Chondrocyte (in vitro differentiated cells): ENCODE data around the gene CYLD. TPM values are rescaled to one million over a fixed set of nuclear protein-coding genes. Genes with fewer than 3 reads are reported as not detected.

Source experiments
- DNase-seq: peaks from one replicate; pipeline ENCODE4 v3.0.0; 2021; ENCODE audit warnings: mixed read lengths, low spot score
- H3K27ac Mint-ChIP-seq: one replicate; pipeline ENCODE4 v1.8.0; 2021; ENCODE audit warnings: mild to moderate bottlenecking, moderate library complexity, mixed read lengths; ENCODE audit not compliant: unreplicated experiment
- H3K27me3 Mint-ChIP-seq: 2 replicates; pipeline ENCODE4 v1.8.0; 2021; ENCODE audit warnings: low read depth, mixed read lengths
- H3K36me3 Mint-ChIP-seq: 2 replicates; pipeline ENCODE4 v1.8.0; 2021; ENCODE audit warnings: low read depth, mixed read lengths
- H3K4me1 Mint-ChIP-seq: 2 replicates; pipeline ENCODE4 v1.8.0; 2021; ENCODE audit warnings: low read depth, mild to moderate bottlenecking, mixed read lengths
- H3K4me3 Mint-ChIP-seq: one replicate; pipeline ENCODE4 v1.8.0; 2021; ENCODE audit warnings: mild to moderate bottlenecking, moderate library complexity, mixed read lengths; ENCODE audit not compliant: unreplicated experiment
- H3K9me3 Mint-ChIP-seq: 2 replicates; pipeline ENCODE4 v1.8.0; 2021; ENCODE audit warnings: low read depth, mixed read lengths
- CTCF ChIP-seq: fragments of 200-600 bp; sonication (generic); IDR thresholded peaks from 2 replicates; pipeline ENCODE4 v1.5.0; 2021; ENCODE audit warnings: antibody characterized with exemption, mild to moderate bottlenecking, moderate library complexity
- total RNA-seq: library from RNA; stranded (reverse); gene quantifications from 3 replicates; pipeline ENCODE4 v1.2.1, GENCODE V29; 2021

The CYLD gene
- total RNA-seq, 1 donor from 2014 or later, result 35.8 TPM

- H3K9me3 Mint-ChIP-seq, result peaks cover 5% of the 10 kb centered on the region
- H3K4me1 Mint-ChIP-seq, result no peaks in the 10 kb centered on the region
- no peak overlapping the region for H3K27ac Mint-ChIP-seq
- TF ChIP-seq CTCF, result no peak
- peaks cover 21% of the 10 kb centered on the region for H3K27me3 Mint-ChIP-seq
- no peak for DNase-seq
- no peak overlapping the region for H3K4me3 Mint-ChIP-seq
- no peaks in the 10 kb centered on the region for H3K36me3 Mint-ChIP-seq
These were observed 89.9 kb downstream of the CYLD start for GRCh38 chr16:50831751-50832150.

GRCh38 chr16:50833929-50834328 is 92.0 kb downstream of the CYLD start:
- TF ChIP-seq CTCF, result no peak
- H3K9me3 Mint-ChIP-seq, result peaks cover 5% of the 10 kb centered on the region
- no peak overlapping the region for H3K4me3 Mint-ChIP-seq
- peaks cover 13% of the 10 kb centered on the region for H3K27me3 Mint-ChIP-seq
- no peaks in the 10 kb centered on the region for H3K4me1 Mint-ChIP-seq
- DNase-seq, result no peak
- H3K27ac Mint-ChIP-seq, result no peak overlapping the region
- no peaks in the 10 kb centered on the region for H3K36me3 Mint-ChIP-seq

GRCh38 chr16:50834701-50835100 is 92.8 kb downstream of the CYLD start:
- no peak overlapping the region for H3K27ac Mint-ChIP-seq
- DNase-seq, result no peak
- H3K9me3 Mint-ChIP-seq, result peaks cover 5% of the 10 kb centered on the region
- H3K4me3 Mint-ChIP-seq, result no peak overlapping the region
- H3K27me3 Mint-ChIP-seq, result peaks cover 8% of the 10 kb centered on the region
- no peak for TF ChIP-seq CTCF
- no peaks in the 10 kb centered on the region for H3K36me3 Mint-ChIP-seq
- H3K4me1 Mint-ChIP-seq, result no peaks in the 10 kb centered on the region

GRCh38 chr16:50835358-50836060 is 93.6 kb downstream of the CYLD start:
- no peak for TF ChIP-seq CTCF
- Mint-ChIP-seq H3K27me3 (peaks cover 11% of the 10 kb centered on the region), H3K9me3 (peaks cover 5% of the 10 kb centered on the region), H3K27ac (no peak overlapping the region), H3K4me1 (no peaks in the 10 kb centered on the region), H3K36me3 (no peaks in the 10 kb centered on the region), H3K4me3 (no peak overlapping the region)
- no peak for DNase-seq

GRCh38 chr16:50836121-50836621 is 94.3 kb downstream of the CYLD start:
- Mint-ChIP-seq H3K27ac (no peak overlapping the region), H3K9me3 (peaks cover 5% of the 10 kb centered on the region), H3K4me3 (no peak overlapping the region), H3K36me3 (no peaks in the 10 kb centered on the region), H3K4me1 (no peaks in the 10 kb centered on the region), H3K27me3 (peaks cover 18% of the 10 kb centered on the region)
- DNase-seq, result no peak
- TF ChIP-seq CTCF, result no peak
